OCI-LY7 (cell line): ENCODE data around the gene C20orf204.

Experiments used
- CTCF ChIP-seq: fragments of 200-600 bp; sonication (generic); conservative IDR thresholded peaks from 2 replicates; pipeline ENCODE4 v1.5.1; 2014; ENCODE audit warnings: mild to moderate bottlenecking, antibody characterized with exemption, low read length, moderate library complexity, mixed read lengths
- EZH2phosphoT487 ChIP-seq: fragments of 200-600 bp; sonication (generic); IDR thresholded peaks from 2 replicates; pipeline ENCODE4 v1.6.1; 2018; ENCODE audit warnings: low read depth, borderline replicate concordance, mild to moderate bottlenecking, mixed run types, antibody characterized with exemption, low read length, moderate library complexity, mixed read lengths

GRCh38 chr20:64084685-64085152 is 48.7 kb downstream of the C20orf204 start:
- no peak for TF ChIP-seq CTCF
- no peak for TF ChIP-seq EZH2phosphoT487
